ENCODE data around the gene PRDX6.
"Not testable (repeated sequence)": the region's sequence is repeated elsewhere in the genome, so short reads cannot be mapped to it uniquely, and the experiment has no call there.

Gene PRDX6

DNA sequence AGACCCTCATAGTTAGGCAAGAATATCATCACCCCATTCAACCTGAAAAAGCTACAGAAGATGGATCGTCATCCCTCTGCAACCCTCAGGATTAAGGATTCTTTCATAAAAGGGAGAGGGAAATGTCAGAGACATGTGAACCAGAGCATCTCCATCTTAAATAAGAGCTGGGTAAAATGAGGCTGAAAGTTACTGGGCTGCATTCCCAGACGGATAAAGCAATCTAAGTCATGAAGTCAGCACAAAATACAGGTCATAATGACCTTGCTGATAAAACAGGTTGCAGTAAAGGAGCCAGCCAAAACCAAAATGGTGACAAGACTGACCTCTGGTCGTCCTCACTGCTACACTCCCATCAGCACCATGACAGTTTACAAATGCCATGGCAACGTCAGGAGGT lies 22.6 kb downstream of the PRDX6 start:
- DNase-seq (ENCODE audit: low read depth), result no peak

DNA sequence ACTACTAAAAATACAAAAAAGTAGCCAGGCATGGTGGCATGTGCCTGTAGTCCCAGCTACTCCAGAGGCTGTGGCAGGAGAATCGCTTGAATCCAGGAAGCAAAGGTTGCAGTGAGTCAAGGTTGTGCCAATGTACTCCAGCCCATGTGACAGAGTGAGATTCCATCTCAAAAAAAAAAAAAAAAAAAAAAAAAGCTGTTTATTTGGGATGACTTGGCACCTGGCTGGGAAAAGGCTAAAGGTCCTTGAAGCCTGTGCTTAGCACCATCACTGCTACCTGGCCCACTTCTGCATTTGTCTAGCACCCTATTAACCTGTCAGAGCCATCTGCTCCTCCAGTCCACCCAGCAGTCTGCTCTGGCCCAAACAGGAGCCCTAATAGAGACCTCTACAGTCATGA lies 25.0 kb downstream of the PRDX6 start:
- DNase-seq (ENCODE audit: low read depth), result no peak

DNA sequence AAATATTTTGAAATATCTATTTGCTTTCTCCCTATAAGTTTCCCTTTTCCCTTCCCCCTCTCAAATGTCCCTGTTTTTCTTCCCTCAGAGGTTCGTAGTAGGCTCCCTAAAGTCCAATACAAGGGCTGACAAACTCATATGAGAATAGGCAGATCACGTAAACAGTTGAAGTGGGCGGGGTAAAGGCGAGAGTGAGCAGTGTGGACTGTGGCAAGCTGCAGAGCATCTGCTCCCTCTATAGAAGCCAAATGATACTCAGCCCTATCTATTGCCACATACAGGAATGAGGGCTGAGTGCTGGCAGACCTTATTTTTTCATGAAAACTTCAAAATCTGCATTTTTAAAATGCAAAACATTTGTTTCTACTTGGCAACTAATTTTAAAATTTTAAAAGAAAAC lies 26.3 kb downstream of the PRDX6 start:
- peak; percentile 74 for DNase-seq (ENCODE audit: low read depth)

DNA sequence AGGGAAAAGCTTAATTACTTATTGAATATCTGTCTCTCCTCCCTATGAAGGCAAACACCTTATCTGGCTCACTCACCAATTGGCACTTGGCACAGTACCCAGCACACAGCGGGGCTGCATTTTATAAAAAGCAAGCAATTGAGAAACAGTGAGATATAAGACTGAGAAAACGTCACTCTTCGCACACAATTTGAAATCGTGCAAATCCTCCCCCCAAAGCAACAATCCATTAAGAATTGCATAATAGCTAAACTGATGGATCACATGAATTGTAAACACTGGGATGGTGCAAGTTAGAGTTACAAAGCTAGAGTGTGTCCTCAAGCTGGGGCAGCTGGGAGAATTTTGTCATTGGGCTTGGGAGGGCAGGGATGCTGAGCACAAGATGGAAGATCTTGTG lies 27.1 kb downstream of the PRDX6 start:
- peak; percentile 15 for DNase-seq (ENCODE audit: low read depth)

DNA sequence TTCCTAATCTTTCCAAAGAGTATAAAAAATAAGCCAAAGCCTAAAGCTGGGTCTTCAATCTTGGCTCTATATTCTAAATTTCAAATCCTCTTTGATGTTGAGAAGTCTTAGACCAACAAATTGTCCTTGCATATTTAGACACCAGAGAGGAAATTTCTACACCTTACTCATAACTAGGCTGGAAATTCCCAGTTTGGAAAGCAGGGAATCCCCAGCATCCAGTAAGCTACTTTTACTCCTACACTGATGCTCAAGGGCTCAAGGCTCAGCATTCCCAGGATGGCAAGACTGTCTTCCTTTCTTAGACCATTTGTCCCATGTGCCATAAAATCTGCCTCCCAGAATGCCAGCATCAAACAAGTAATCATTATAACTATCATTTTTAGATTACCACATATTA lies 28.3 kb downstream of the PRDX6 start:
- DNase-seq (ENCODE audit: low read depth), result no peak

DNA sequence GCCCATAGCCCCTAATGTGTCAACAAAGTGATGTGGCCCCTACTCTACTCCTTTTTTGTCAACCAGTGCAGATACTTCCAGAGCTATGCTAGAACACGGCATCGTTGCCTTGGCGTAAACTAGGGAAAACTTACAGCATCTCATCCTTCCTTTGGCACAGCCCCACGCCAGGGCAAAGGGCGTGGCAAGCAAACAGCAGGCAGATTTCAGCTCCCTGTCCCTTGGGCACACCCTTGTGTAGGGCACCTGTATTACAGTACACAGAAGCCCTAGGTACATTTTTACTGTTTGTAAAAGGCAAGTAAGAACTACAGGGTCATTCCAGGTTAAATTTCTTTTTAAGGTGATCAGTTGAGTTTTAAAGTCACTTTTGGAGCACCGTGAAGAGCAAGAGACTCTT lies 29.3 kb downstream of the PRDX6 start:
- DNase-seq (ENCODE audit: low read depth), result no peak

DNA sequence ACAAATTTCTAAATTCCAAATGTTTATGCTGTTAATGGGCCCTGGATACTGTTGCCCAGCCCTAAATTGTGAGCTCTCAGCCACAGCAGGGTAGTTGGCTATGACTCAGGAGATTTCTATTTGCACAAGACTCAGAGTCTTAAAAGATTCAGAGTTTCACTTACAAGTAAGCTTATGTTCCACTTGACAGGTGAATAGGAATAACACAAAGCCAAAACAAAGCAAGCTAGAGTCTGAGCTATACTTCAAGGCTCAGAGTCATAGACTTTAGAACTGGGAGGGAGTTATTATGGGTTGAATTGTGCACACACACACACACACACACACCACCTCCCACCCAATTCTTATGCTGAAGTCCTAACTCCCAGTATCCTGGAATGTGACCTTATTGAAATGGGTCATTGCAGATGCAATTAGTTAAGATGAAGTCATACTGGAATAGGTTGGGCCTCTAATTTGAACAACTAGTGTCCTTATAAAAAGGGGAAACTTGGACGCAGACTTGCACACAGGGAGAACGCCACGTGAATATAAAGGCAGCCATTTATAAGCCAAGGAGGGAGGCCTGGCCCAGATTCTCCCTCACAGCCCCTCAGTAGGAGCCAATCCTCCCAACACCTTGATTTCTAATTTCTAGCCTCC lies 30.2 kb downstream of the PRDX6 start:
- DNase-seq (ENCODE audit: low read depth), result peak; percentile 69

DNA sequence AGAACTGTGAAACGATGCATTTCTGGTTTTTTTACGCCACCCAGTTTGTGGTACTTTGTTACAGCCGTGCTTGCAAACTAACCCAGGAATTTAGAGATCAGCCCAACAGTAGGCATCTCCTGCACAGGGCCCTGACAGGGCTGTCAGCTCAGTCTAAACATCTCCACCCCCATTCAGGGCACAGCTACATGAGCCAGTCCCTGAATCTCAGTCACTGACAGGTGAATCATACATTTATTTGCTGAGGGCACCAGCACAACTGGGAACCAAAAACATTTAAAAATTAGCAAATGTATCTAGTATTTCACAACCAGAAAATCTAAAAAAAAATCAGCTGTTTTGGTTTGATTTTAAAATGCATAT lies 30.7 kb downstream of the PRDX6 start:
- DNase-seq (ENCODE audit: low read depth), result no peak

DNA sequence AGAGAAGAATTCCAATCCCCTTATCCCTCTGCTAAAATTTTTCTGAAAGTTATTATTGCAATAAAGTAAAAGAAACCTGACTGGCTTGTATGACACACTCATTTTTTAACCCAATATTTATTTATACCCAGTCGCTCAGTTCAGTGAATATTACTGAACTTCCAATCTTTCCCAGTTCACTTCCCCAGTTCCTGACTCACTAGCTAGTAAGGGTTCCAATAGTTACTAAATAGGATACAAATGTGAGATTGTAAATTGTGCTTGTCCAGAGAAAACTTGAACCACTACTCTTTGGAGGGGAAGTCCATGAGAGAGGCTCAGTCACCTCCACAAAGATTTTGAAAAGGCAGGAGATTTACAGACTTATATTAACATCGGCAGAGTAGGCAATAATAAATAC lies 31.4 kb downstream of the PRDX6 start:
- DNase-seq (ENCODE audit: low read depth), result no peak

DNA sequence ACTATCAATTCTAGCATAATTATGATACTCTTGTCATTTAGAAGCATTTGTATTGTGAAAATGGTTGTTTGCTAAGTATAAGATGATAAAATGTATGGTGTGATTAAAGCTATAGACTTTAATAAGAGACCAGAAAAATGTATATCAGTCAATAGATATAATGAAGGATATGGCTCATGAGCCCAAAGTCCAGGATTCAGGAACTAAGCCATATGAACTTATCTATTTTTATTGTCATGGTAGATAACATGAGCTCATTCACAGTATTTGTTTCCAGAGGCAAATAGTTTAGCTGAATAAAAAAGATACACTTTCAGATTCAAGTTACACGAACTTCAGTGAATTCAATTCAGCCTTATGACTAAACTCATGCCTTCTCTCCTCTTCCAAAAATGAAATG lies 32.7 kb downstream of the PRDX6 start:
- DNase-seq (ENCODE audit: low read depth), result no peak

DNA sequence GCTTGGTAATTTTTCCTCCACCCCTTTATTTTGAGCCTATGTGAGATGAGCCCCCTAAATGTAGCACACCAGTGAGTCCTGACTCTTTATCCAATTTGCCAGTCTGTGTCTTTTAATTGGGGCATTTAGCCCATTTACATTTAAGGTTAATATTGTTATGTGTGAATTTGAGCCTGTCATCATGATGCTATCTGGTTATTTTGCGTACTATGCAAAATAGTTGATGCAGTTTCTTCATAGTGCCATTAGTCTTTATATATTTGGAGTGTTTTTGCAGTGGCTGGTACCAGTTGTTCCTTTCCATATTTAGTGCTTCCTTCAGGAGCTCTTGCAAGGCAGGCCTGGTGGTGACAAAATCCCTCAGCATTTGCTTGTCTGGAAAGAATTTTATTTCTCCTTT lies 37.4 kb downstream of the PRDX6 start:
- not testable (repeated sequence) for DNase-seq (ENCODE audit: low read depth)

DNA sequence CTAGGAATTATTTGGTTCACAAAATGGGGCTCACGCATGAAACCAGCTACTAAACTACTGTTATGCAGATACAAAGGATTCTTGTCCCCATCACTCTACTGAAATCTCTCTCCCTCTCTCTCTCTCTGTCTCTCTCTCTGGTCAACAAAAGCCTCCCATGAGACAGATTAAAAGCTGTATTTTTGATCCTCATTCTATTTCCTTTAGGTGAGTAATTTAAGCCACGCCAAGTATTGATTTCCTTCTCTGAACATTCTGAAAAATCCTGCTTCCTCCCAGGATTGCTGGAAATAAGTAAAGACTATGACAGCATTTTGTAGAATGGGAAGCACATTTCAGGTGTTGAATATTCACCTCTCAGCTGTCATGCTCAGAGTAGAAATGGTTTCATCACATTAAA lies 43.7 kb downstream of the PRDX6 start:
- DNase-seq (ENCODE audit: low read depth), result no peak

DNA sequence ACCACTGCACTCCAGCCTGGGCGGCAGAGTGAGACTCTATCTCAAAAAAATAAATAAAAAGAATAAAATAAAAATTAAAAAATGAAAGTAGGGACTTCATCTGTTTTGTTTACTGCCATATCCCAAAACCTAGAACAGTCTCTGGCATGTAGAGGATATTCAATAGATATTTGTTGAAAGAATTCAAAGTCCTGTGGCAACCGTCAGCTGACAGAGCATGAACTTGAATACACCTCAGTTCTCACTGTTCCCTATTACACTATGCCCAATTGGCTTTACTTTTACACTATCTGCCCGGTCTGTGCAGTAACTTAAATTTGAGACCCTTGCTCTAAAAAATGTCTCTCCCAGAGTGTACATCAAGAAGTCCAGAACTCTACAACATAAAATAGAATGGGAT lies 46.2 kb downstream of the PRDX6 start:
- no peak for DNase-seq (ENCODE audit: low read depth)

DNA sequence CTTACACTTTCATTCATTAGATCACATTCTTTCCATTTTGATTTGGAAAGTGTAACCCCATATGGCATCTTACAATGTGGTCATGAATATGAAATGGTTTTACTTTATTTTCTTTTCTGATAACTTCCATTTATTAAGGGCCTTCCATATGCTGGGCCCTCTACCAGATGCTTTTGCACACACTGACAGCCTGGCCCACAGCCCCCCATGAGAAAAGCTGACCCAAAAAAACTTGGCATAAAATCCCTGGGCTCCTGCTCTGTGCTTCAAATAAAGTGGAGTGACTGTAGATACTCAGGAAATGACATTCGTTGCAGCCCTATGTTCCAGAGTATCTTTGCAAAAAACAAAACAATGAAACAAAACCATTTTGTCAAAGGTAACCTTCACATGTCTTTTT lies 48.8 kb downstream of the PRDX6 start:
- DNase-seq (ENCODE audit: low read depth), result no peak

DNA sequence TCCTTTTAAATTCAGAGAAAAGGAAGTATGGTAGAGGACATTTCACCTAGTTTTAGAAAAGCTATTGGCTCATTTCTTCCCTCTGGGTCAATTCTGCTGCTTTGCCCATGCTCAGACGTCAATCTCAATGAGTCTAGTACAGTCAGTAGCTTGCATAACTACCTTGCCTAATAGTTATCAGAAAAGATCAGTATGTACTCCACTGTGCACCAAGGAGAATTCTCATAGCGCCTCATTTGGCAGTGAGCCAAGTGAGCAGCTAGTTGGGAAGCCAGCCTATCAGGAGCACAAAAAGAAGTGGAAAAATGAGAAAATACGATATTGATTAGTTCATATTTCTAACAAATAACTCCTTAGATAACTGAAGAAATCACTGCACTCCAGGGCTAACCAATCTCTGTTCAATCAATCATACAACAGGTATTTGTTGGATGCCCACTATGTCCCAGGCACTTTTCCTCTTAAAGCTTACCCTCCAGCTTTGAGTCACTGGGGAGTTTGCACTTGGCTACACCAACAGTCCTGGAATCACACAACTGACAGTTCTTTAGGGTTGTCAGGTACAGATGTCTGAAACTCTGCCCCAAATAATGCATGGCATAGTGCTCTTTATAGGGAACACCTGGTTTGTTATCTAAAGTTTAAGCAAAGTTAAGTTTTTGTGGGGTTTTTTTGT lies 50.2 kb downstream of the PRDX6 start:
- DNase-seq (ENCODE audit: low read depth), result peak; percentile 27

DNA sequence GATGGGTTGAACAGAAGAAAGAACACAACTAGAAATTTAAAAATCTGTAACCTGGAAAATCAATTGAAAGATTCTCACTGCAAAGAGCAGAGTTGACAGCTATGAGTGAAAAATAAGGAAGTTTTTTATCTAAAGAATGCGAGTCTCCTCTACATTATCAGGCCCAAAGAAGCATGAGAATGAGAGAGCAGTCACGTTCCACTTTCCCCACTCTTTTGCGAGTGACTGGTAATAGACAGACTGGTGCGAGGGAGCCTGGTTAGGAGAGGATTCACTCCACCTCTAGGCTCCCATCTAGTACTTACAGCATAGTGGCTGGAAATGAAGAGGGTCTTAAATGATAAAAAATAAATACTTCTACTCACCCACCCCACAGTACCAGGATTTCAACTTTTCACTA lies 52.0 kb downstream of the PRDX6 start:
- no peak for DNase-seq (ENCODE audit: low read depth)

DNA sequence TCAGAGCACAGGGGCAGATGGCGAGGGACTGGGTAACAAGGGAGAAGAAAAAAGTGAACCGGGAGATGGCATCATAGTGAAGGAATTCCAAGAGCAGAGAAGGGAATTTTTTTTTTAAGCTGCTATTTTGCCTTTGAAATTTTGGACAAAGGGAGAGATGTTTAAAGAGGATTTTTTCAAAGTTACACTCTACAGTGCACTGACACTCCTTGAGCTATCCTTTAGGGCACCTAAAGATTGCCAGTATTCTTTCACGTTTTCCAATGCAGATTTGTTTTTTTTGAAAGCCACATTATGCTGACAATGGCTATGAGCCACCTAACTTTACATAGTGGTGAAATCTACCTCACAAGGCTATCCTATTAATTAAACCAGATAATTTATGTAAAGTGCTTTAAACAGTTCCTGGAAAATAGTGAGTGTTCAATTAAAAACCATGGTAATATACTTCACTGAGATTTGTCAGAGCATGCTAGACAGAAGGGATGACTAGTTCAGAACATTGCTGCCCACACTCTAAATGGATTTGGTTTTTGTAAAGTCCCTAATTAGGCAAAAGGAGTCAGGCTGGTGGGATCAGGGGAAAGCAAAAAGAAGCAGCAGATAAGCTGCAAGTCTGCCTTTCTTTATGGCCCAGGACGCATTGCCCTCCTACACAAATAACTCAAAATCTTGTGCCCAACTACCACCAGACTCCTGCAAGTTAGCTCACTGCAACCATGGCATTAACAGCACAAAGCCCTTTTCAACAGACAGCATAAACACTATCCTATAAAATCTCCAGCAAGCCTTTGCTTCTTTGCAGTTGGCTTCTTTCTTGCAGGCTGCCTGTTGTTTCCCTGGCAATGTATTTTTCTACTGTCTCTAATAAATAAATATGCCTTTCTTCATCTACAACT lies 53.9 kb downstream of the PRDX6 start:
- no peak for DNase-seq (ENCODE audit: low read depth)

DNA sequence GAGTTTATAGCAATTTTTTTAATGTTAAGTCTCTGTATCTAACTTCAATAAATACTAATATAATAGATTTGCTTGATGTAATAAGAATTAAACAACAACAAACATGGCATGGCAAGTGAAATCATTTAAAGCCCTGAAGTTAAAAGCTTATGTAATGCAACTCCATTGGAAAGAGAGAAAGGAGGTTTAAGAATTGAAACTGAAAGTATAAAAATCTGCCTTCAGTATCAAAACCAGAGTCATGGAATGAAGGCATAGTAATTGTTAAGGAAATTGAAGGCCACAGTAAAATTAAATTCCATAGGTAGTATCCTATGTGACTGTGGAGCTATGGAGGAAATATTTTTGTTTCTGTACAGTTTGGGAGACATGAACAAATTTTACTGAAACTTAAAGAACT lies 55.1 kb downstream of the PRDX6 start:
- DNase-seq (ENCODE audit: low read depth), result no peak

DNA sequence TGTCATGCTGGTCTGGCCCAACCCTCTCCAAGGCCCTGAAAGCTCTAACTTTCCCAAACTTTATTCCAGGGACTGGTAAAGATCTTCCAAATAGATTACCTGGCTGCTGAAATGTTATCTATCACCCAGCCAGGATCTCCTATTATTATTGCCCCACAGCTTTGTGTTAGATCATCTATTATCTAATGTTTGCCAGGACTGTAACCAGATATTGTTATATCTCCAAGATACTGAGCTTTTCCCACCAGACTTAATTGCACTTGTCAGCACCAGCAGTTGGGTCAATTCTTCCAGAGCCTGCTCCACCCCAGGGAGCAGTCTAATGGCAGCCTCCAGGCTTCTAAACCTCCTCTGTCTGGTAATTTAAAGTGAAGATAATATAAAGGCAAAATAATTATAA lies 59.1 kb downstream of the PRDX6 start:
- no peak for DNase-seq (ENCODE audit: low read depth)

Measured in fibroblast of gingiva (primary cell).